Panc1 (cell line): ENCODE measurements around the gene FBP2. TPM values are rescaled to one million over a fixed set of nuclear protein-coding genes. Genes with fewer than 3 reads are reported as not detected.

Experiments
- ATAC-seq: fragments of 200-7000 bp; cut with Tn5 transposase; 2 replicates; pipeline ENCODE4 v1.9.1; 2020; ENCODE audit warnings: mild to moderate bottlenecking, moderate library complexity
- BruUV-seq: library from RNA; stranded (reverse); fragments of 400-500 nt; replicated peaks from 2 replicates; lab custom pipeline; 2021; lab: Mats Ljungman, UMichigan
- CTCF ChIA-PET: fragments of 300-600 bp; sonication (Branson Sonifier 250); formaldehyde crosslinking; loops from one replicate; lab custom pipeline; 2022; ENCODE audit warnings: antibody characterized with exemption; lab: Charles Lee
- POLR2A ChIA-PET: fragments of 300-600 bp; sonication (Branson Sonifier 250); formaldehyde crosslinking; loops from one replicate; lab custom pipeline; 2022; ENCODE audit warnings: antibody characterized with exemption; lab: Charles Lee
- DNase-seq: peaks from one replicate; pipeline ENCODE4 v3.0.0-alpha.2; 2010; ENCODE audit warnings: low read depth, low spot score
- H3K27ac ChIP-seq: 2 replicates; pipeline ENCODE4 v1.5.1; 2011; ENCODE audit warnings: mild to moderate bottlenecking, low read length, inconsistent platforms
- H3K27me3 ChIP-seq: fragments of 200-500 bp; sonication (Bioruptor generic); 2 replicates; pipeline ENCODE4 v1.6.0; 2014; ENCODE audit warnings: low read length, inconsistent platforms; ENCODE audit not compliant: control insufficient read depth, insufficient read depth
- H3K36me3 ChIP-seq: fragments of 200-500 bp; sonication (Bioruptor generic); 2 replicates; pipeline ENCODE4 v1.5.1; 2014; ENCODE audit warnings: inconsistent platforms, mild to moderate bottlenecking, low read length, moderate library complexity; ENCODE audit not compliant: control insufficient read depth, insufficient read depth
- H3K4me1 ChIP-seq: 2 replicates; pipeline ENCODE4 v1.5.1; 2011; ENCODE audit warnings: inconsistent platforms, mild to moderate bottlenecking, low read length, moderate library complexity; ENCODE audit not compliant: control insufficient read depth, insufficient read depth
- H3K4me3 ChIP-seq, 2 experiments: 2 replicates each; pipeline ENCODE4 v1.5.1; 2011 to 2012; ENCODE audit warnings: low read depth in 2 of 2, low read length in 2 of 2, mild to moderate bottlenecking in 2 of 2, inconsistent platforms in 1 of 2, moderate library complexity in 1 of 2
- H3K9me3 ChIP-seq: fragments of 200-500 bp; sonication (Bioruptor generic); 2 replicates; pipeline ENCODE4 v1.5.1; 2014; ENCODE audit warnings: low read depth, mild to moderate bottlenecking, inconsistent platforms, low read length, moderate library complexity; ENCODE audit not compliant: control insufficient read depth, insufficient read depth
- POLR2AphosphoS5 ChIP-seq: IDR thresholded peaks from 2 replicates; pipeline ENCODE4 v1.6.1; 2012; ENCODE audit warnings: mild to moderate bottlenecking, low read depth, low read length, moderate library complexity
- SIN3A ChIP-seq: IDR thresholded peaks from 2 replicates; pipeline ENCODE4 v1.6.1; 2012; ENCODE audit warnings: low read depth, mild to moderate bottlenecking, low read length, moderate library complexity, borderline replicate concordance; ENCODE audit not compliant: insufficient read depth
- TCF7L2 ChIP-seq: IDR thresholded peaks from 2 replicates; pipeline ENCODE4 v1.6.1; 2011; ENCODE audit warnings: mild to moderate bottlenecking, low read depth, low read length, inconsistent platforms
- in situ Hi-C: cut with HindIII; loops from 2 replicates; pipeline ENCODE4 v1.10.0; 2016; ENCODE audit warnings: low sequenced_read_pairs, low pct_unique_long_range_greater_than_20kb
- intact Hi-C: fragments of 100-400 bp; cut with micrococcal nuclease; formaldehyde crosslinking; loops from one replicate; pipeline ENCODE4 v1.10.0; 2022; ENCODE audit not compliant: unreplicated experiment
- total RNA-seq: library from RNA; stranded (reverse); gene quantifications from one replicate; pipeline ENCODE4 v1.2.1, GENCODE V29; 2021; ENCODE audit not compliant: unreplicated experiment
- TF ChIP-seq, protein P1 (sequence below): fragments of 450-650 bp; IDR thresholded peaks from 2 replicates; pipeline ENCODE4 v1.5.1; 2017; ENCODE audit warnings: mild to moderate bottlenecking
- TF ChIP-seq, protein P2 (sequence below), 2 experiments: IDR thresholded peaks; 2 replicates each; pipeline ENCODE4 v1.6.1; 2011 to 2012; ENCODE audit warnings: low read depth in 2 of 2, control low read depth in 1 of 2, low read length in 1 of 2, mild to moderate bottlenecking in 1 of 2, moderate library complexity in 1 of 2; ENCODE audit not compliant: insufficient read depth in 1 of 2

Gene FBP2
- total RNA-seq, 1 experiment from 2014 or later, result not detected

DNA sequence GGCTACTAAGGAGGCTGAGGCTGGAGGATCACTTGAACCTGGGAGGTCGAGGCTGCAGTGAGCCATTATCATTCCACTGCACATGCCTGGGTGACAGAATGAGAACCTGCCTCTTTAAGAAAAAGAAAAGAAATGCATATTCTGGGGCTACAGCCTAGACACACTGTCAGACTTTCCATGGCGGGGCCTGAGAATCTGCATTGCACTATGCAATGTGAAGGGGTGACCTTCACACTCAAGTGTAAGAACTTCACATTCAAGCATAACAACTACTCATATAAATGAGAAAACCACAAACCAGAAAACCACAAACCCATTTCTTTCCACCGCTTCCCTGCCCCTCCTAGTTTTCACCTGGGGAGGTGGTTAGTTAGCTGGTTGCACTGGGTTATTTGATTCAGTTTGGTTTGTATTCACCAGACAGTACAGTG is 18.0 kb upstream of the FBP2 start:
- BruUV-seq, result no TSS peak
- H3K27me3 ChIP-seq, result no peaks in the 10 kb centered on the region
- CTCF ChIA-PET, result no interaction called here
- ATAC-seq (no peak), DNase-seq (no peak)
- TF ChIP-seq, protein P1, sequence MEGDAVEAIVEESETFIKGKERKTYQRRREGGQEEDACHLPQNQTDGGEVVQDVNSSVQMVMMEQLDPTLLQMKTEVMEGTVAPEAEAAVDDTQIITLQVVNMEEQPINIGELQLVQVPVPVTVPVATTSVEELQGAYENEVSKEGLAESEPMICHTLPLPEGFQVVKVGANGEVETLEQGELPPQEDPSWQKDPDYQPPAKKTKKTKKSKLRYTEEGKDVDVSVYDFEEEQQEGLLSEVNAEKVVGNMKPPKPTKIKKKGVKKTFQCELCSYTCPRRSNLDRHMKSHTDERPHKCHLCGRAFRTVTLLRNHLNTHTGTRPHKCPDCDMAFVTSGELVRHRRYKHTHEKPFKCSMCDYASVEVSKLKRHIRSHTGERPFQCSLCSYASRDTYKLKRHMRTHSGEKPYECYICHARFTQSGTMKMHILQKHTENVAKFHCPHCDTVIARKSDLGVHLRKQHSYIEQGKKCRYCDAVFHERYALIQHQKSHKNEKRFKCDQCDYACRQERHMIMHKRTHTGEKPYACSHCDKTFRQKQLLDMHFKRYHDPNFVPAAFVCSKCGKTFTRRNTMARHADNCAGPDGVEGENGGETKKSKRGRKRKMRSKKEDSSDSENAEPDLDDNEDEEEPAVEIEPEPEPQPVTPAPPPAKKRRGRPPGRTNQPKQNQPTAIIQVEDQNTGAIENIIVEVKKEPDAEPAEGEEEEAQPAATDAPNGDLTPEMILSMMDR, result no peak
- TF ChIP-seq SIN3A, result no peak
- no peak for TF ChIP-seq POLR2AphosphoS5
- TF ChIP-seq TCF7L2, result no peak
- TF ChIP-seq, protein P2, sequence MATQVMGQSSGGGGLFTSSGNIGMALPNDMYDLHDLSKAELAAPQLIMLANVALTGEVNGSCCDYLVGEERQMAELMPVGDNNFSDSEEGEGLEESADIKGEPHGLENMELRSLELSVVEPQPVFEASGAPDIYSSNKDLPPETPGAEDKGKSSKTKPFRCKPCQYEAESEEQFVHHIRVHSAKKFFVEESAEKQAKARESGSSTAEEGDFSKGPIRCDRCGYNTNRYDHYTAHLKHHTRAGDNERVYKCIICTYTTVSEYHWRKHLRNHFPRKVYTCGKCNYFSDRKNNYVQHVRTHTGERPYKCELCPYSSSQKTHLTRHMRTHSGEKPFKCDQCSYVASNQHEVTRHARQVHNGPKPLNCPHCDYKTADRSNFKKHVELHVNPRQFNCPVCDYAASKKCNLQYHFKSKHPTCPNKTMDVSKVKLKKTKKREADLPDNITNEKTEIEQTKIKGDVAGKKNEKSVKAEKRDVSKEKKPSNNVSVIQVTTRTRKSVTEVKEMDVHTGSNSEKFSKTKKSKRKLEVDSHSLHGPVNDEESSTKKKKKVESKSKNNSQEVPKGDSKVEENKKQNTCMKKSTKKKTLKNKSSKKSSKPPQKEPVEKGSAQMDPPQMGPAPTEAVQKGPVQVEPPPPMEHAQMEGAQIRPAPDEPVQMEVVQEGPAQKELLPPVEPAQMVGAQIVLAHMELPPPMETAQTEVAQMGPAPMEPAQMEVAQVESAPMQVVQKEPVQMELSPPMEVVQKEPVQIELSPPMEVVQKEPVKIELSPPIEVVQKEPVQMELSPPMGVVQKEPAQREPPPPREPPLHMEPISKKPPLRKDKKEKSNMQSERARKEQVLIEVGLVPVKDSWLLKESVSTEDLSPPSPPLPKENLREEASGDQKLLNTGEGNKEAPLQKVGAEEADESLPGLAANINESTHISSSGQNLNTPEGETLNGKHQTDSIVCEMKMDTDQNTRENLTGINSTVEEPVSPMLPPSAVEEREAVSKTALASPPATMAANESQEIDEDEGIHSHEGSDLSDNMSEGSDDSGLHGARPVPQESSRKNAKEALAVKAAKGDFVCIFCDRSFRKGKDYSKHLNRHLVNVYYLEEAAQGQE (IDR thresholded peaks at IDR 0.05; ENCODE audit: insufficient read depth in 1 of 2, low read depth in 2 of 2, low read length in 1 of 2), result no peak
- H3K9me3 ChIP-seq, result no peaks in the 10 kb centered on the region
- POLR2A ChIA-PET, result no interaction called here
- intact Hi-C loops, result no loop called here
- H3K27ac ChIP-seq, result no peak overlapping the region
- in situ Hi-C loops, result no loop called here
- H3K4me3 ChIP-seq, result no peak overlapping the region
- no peaks in the 10 kb centered on the region for H3K36me3 ChIP-seq
- no peaks in the 10 kb centered on the region for H3K4me1 ChIP-seq

DNA sequence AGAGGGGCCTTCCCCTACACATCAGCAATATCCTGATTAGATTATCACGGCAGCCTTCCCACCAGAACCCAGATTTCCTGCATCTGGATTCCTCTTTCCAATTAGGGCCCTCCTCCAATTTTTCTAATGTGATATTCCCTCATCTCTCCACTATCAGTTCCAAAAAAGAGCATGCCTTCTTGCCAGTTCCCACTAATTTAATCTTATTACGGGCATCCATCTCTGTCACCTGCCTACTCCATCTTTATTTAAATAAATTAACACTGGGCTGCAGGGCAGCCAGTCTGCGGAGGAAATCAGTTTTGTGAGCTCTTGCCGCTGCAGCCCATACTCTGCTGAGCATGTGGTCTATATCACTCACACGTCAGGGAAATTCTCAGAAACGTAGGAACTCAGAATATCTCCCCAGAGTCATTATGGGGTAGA is 16.6 kb upstream of the FBP2 start:
- Histone ChIP-seq H3K36me3 (no peaks in the 10 kb centered on the region), H3K27ac (no peak overlapping the region), H3K27me3 (no peaks in the 10 kb centered on the region), H3K4me1 (no peaks in the 10 kb centered on the region), H3K4me3 (no peak overlapping the region), H3K9me3 (no peaks in the 10 kb centered on the region)
- TF ChIP-seq POLR2AphosphoS5 (no peak), TCF7L2 (no peak)
- CTCF ChIA-PET, result no interaction called here
- intact Hi-C loops (no loop called here), in situ Hi-C loops (no loop called here)
- no peak for ATAC-seq
- DNase-seq, result no peak
- POLR2A ChIA-PET, result no interaction called here
- no TSS peak for BruUV-seq

DNA sequence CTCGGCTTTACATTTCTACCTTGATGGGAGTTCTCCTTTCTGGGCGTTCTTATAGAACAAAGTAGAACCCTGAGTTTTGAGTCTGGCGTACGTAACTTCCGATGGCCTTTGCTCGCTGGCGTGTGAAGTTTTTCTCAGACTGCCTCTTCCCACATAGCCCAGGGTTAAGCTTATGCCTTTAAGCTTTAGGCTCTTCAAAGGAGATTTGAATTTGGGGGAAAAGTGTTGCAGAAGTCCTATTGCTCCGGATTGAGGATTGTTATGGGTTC is 13.7 kb upstream of the FBP2 start:
- Histone ChIP-seq H3K27ac (no peak overlapping the region), H3K27me3 (no peaks in the 10 kb centered on the region), H3K9me3 (no peaks in the 10 kb centered on the region), H3K36me3 (no peaks in the 10 kb centered on the region), H3K4me3 (no peak overlapping the region), H3K4me1 (no peaks in the 10 kb centered on the region; the same call in 1 of the 2 replicates)
- no peak for TF ChIP-seq SIN3A
- TF ChIP-seq, protein P2 (IDR thresholded peaks at IDR 0.05; ENCODE audit: insufficient read depth in 1 of 2, low read depth in 2 of 2, low read length in 1 of 2), result no peak
- TF ChIP-seq POLR2AphosphoS5, result no peak
- TF ChIP-seq TCF7L2, result no peak
- TF ChIP-seq, protein P1, result no peak
- in situ Hi-C loops (no loop called here), intact Hi-C loops (no loop called here)
- POLR2A ChIA-PET, result no interaction called here
- BruUV-seq, result no TSS peak
- ATAC-seq (no peak), DNase-seq (no peak)
- CTCF ChIA-PET, result no interaction called here
